GM12872 (cell line): Measurements from ENCODE around the gene LGI4.

ENCODE experiments used
- CTCF ChIP-seq: IDR thresholded peaks from 3 replicates; pipeline ENCODE4 v1.5.1; 2011; ENCODE audit warnings: low read depth, mild to moderate bottlenecking, low read length, moderate library complexity; ENCODE audit not compliant: insufficient read depth

LGI4 gene

GRCh38 chr19:35151273-35152065 lies 16.6 kb upstream of the LGI4 start:
- TF ChIP-seq CTCF: no peak

GRCh38 chr19:35150445-35150844 lies 15.6 kb upstream of the LGI4 start:
- no peak for TF ChIP-seq CTCF

- TF ChIP-seq CTCF: no peak
These were observed 14.6 kb upstream of the LGI4 start for GRCh38 chr19:35149463-35149862.

- no peak for TF ChIP-seq CTCF
These were observed 12.0 kb upstream of the LGI4 start for GRCh38 chr19:35146746-35147459.

- TF ChIP-seq CTCF: no peak
These were observed 10.0 kb upstream of the LGI4 start for GRCh38 chr19:35144600-35145436.

- no peak for TF ChIP-seq CTCF
These were observed 9.4 kb upstream of the LGI4 start for GRCh38 chr19:35144259-35144599.

- TF ChIP-seq CTCF: no peak
These were observed 9.0 kb upstream of the LGI4 start for GRCh38 chr19:35143818-35144217.
